Fibroblast of villous mesenchyme (primary cell): ENCODE data around the gene USP48. TPM values are rescaled to one million over a fixed set of nuclear protein-coding genes. Genes with fewer than 3 reads are reported as not detected.

Experiments
- DNase-seq: peaks from one replicate; pipeline ENCODE4 v3.0.0-alpha.2; 2010; ENCODE audit warnings: low read depth
- H3K4me3 ChIP-seq: 2 replicates; pipeline ENCODE4 v1.5.1; 2011; ENCODE audit warnings: low read depth, mild to moderate bottlenecking, low read length
- CTCF ChIP-seq: IDR thresholded peaks from 2 replicates; pipeline ENCODE4 v1.5.1; 2012; ENCODE audit warnings: low read depth, mild to moderate bottlenecking, low read length; ENCODE audit not compliant: insufficient read depth
- total RNA-seq: library from RNA; depleted of rRNA; stranded (reverse); fragments of >200 nt; gene quantifications from 2 replicates; pipeline ENCODE4 v1.2.3, GENCODE V29; 2012

The USP48 gene
- total RNA-seq, 1 donor = 52.2 TPM

GRCh38 chr1:21752186-21752585 lies 30.8 kb downstream of the USP48 start:
- no peak for TF ChIP-seq CTCF
- DNase-seq = peak; percentile 45

GRCh38 chr1:21751281-21751680 lies 31.7 kb downstream of the USP48 start:
- TF ChIP-seq CTCF = no peak
- H3K4me3 ChIP-seq = no peak overlapping the region

More at GRCh38 chr1:21752186-21752585, 30.8 kb downstream of the USP48 start:
- no peak overlapping the region for H3K4me3 ChIP-seq

GRCh38 chr1:21750841-21751240 lies 32.1 kb downstream of the USP48 start:
- DNase-seq = no peak
- H3K4me3 ChIP-seq = no peak overlapping the region
- no peak for TF ChIP-seq CTCF

More at GRCh38 chr1:21751281-21751680, 31.7 kb downstream of the USP48 start:
- DNase-seq = no peak

GRCh38 chr1:21749859-21750468 lies 33.0 kb downstream of the USP48 start:
- H3K4me3 ChIP-seq = no peak overlapping the region
- DNase-seq = no peak
- no peak for TF ChIP-seq CTCF

GRCh38 chr1:21749109-21749508 lies 33.8 kb downstream of the USP48 start:
- TF ChIP-seq CTCF = no peak
- DNase-seq = no peak
- no peak overlapping the region for H3K4me3 ChIP-seq

- TF ChIP-seq CTCF = no peak
- DNase-seq = no peak
- no peak overlapping the region for H3K4me3 ChIP-seq
Measured at GRCh38 chr1:21743476-21743875, 39.5 kb downstream of the USP48 start.

- no peak overlapping the region for H3K4me3 ChIP-seq
- DNase-seq = peak; percentile 57
- TF ChIP-seq CTCF = no peak
Measured at GRCh38 chr1:21742578-21742977, 40.4 kb downstream of the USP48 start.
